Head of caudate nucleus (tissue), 42 donors: ENCODE measurements around the gene ZNF423.

Experiments used
- DNase-seq, 42 donors: peaks; one replicate each; pipeline versions ENCODE4 v3.0.0 to v3.0.0-alpha.2; 2020 to 2021; ENCODE audit warnings: mixed read lengths in 7 of 42
- intact Hi-C: fragments of 100-400 bp; cut with DNase I; formaldehyde crosslinking; loops from one replicate; pipeline ENCODE4 v1.15.0; 2022

Gene ZNF423

DNA sequence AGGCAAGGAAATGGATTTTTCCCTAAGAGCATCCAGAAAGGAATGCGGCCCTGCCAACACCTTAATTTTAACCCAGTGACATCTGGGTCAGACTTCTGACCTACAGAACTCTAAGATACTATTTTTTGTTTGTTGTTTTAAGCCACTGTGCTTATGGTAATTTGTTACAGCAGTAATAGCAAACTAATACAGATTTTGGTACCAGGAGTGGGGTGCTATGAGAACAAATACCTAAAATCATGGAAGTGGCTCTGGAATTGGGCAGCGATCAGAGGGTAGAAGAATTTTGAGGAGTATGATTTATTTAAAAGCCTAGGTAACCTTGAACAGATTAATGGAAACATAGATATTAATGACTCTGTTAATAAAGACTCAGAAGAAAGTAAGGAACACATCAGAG, 208.2 kb downstream of the ZNF423 start:
- DNase-seq = no peak
- intact Hi-C loops = no loop called here

- DNase-seq = no peak
- intact Hi-C loops = no loop called here
Observed at GRCh38 chr16:49645263-49645662, 210.6 kb downstream of the ZNF423 start.

DNA sequence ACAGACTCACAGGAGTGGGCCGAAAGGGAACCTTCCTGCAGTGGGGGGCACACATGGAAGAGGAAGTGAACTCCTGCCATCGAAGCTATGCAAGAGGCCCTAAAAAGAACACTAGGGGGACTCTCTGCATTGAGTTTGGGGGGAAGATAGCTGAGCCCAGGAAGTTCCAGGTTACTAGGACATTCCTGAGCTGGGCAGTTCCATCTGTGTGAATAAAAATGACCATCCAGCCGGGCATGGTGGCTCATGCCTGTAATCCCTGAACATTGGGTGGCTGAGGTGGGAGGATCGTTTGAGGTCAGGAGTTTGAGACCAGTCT, 211.8 kb downstream of the ZNF423 start:
- no peak for DNase-seq
- intact Hi-C loops = no loop called here

GRCh38 chr16:49643429-49644144, 212.3 kb downstream of the ZNF423 start:
- intact Hi-C loops = no loop called here

DNA sequence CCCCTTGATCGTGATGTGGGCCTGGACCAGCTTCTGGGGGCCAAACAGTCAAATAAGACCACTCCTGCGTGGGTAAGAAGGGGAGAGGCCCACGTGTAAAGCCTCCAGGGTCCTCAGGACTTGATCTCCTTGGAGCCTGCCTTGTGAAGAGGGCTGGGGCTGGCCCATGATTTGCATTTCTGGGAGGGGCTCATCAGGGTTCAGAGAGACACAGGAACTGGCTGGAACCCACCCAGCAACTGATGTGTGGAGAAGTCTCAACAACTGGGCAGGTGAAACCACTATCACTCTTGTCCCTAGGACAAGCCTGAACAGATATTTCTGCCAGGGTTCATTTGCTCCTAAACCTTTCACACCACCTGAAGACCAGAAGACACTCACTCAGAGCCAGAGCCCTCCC, 214.7 kb downstream of the ZNF423 start:
- intact Hi-C loops = no loop called here

More at GRCh38 chr16:49643429-49644144, 212.3 kb downstream of the ZNF423 start:
- peak in 1 of 42 donors; percentile 1 for DNase-seq

GRCh38 chr16:49640581-49640980, 215.3 kb downstream of the ZNF423 start:
- intact Hi-C loops = no loop called here
- DNase-seq = no peak

More for the DNA sequence above, 214.7 kb downstream of the ZNF423 start:
- no peak for DNase-seq

DNA sequence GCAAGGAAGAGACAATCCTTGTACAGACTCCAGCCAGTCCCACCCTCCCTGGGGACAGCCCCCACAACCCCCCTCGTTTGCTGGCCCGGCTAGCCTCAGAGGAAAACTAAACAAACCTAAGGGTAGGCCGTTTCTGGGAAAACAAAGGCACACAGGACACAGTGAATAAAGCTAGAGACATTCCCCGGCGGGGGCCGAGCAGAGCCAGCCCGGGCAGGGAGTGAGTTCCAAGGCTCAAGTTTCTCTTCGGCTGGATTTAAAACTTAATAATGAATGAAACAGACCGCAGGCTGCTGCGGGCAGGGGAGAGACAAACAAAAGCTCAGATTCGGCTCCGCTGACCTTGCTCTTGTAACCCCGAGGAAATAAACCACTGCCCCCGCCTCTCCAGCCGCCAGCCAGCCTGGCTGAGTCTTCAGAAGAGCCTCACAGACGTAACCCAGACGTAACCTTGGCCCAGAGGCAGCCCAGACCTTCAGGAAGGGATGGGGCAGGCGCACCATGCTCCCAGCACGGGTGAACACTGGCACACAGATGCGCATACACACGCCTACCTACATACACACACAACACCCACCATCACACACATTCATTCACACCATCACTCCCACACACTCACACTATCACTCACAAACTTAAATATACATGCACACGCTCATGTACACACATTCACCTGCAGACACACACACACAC, 216.0 kb downstream of the ZNF423 start:
- peak in 20 of 42 donors; percentile 17 to 62 (median 34) for DNase-seq
- intact Hi-C loops = no loop called here

DNA sequence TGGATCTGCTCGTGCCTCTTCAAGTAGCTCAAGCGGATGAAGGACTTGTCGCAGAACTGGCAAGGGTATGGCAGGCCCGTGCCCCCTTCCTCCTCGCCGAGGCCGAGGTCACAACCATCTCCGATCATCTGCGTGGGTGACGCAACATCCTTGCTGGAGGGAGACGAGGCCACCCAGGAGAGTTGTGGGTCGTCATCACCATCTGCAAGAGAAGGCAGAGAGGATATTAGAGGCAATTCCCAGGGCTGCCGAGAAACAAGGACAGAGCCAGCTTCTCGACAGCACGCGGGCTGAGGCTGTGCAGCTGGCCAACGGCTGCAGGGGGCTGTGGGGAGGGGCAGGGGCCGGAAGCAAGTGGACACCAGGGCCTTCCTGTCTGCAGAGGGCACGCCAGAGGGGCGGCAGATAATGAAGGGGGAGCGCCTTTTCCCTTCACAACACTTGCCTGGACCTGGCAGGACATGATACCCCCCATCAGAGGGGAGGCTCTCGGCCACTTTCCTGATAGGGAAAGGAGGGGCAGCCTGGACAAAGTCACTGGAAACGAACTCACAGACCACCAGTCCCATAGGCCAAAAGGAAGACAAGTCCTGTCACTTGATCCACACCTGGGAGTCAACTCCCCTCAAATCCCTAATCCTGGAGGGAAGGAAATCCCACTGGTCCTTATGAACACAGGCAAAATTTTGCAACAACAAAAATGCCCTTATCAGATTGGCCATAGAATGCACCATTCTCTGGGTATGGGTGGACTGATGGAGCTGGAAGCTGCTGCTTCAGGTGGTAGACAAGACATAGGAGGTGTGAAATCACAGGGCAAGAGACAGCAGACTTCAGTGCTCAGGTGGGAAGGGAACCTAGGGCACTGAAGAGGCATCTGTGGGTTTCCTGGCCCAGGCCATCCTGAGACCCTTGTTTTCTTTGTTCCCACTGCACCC, 217.0 kb downstream of the ZNF423 start:
- no peak for DNase-seq
- intact Hi-C loops = no loop called here

- intact Hi-C loops = no loop called here
- no peak for DNase-seq
Observed at GRCh38 chr16:49637933-49638672, 217.8 kb downstream of the ZNF423 start.

DNA sequence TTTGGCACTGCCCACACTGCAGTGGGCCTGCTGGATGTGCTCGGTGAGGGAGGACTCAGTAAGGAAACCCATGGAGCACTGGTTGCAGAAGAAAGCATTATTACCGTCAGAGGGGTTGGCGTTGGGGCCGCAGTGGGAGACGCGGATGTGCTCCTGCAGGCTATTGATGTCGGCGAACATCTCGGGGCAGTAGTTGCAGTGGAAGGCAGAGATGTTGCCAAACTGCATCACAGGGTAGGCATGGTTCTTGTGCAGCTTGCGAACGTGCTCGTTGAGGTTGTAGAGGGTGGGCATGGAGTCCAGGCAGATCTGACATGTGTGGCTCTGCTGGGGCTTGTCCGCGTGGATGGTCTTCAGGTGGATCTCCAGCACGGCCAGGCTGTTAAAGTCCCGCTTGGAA, 218.4 kb downstream of the ZNF423 start:
- intact Hi-C loops = no loop called here
- no peak for DNase-seq

GRCh38 chr16:49636608-49637007, 219.3 kb downstream of the ZNF423 start:
- no peak for DNase-seq
- intact Hi-C loops = no loop called here

GRCh38 chr16:49635591-49636581, 220.0 kb downstream of the ZNF423 start:
- intact Hi-C loops = no loop called here
- DNase-seq = peak in 2 of 42 donors; percentile 1 to 3

DNA sequence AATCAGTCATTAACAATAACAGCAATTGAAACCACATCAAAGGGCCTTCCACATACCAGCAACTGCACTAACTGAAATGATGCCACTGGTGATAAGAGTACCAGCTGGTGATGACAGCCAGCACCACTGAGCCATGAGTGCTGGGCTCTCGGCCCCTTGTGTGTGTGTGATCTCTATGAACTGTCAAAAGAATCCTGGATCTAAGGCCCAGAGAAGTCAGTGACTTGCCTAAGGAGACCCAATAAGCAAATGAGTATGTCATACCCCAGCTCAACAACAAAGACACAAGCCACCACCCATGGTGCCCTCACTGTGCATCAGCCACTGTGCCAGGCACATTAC, 220.9 kb downstream of the ZNF423 start:
- DNase-seq = peak in 2 of 42 donors; percentile 3 to 11
- intact Hi-C loops = no loop called here

DNA sequence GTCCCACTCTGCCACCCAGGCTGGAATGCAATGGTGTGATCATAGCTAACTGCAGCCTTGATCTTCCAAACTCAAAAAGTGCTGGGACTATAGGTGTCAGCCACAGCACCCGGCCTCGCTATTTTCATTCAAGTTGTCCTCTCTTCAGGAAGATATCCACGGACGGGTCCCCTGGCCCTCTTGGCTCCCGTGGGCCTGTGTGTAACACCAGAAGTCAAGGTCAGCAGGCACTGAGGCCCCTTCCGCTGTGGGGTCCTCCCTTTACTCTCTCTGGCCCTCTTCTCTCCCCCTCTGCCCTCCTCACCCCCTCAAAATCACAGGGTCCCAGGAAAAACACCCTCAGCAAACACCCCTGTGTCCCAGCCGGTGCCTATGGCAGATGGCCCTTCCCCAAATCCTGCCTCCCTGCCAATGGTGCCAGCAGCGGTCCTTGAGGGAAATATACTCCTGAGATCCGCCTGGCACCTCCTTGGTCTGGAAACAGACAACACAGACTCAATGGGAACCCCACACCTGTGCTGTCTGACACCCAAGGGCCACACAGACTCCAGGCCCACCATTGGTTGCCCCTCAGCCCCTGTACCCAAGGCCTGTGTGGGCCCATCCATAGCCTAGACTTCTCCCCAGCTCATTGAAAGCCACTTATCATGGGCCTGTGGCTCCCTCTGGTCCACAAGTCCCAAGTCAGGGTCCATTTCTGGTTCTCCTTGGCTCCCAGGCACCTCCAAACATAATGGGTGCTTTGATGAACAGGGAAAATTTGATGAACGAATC, 221.5 kb downstream of the ZNF423 start:
- peak in 6 of 42 donors; percentile 2 to 21 (median 8) for DNase-seq
- intact Hi-C loops = no loop called here

- DNase-seq = peak in 2 of 42 donors; percentile 4 to 6
- intact Hi-C loops = no loop called here
Observed at GRCh38 chr16:49632795-49633184, 223.1 kb downstream of the ZNF423 start.

- peak in 2 of 42 donors; percentile 5 to 17 for DNase-seq
- intact Hi-C loops = no loop called here
Observed at GRCh38 chr16:49632086-49632794, 223.7 kb downstream of the ZNF423 start.
